ENCODE measurements around the gene FSTL4. TPM values are rescaled to one million over a fixed set of nuclear protein-coding genes. Genes with fewer than 3 reads are reported as not detected.

FSTL4 gene
- polyA plus RNA-seq, 3 donors: not detected

DNA sequence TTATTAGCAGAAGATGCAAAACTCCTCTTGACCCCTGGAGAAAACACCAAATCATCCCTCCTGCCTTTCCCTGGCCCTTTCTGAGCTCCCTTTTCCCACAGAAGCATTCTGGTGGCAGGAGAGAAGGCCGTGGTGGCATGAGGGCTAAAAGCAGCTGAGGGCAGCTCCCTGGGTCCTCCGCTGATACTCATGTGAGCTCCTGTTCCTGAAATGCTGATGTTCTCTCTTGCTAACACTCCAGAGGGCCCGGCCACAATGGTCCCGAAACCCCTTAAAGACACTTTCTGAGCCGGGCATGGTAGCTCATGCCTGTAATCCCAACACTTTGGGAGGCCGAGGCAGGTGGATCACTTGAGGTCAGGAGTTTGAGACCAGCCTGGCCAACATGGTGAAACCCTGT is 377.4 kb downstream of the FSTL4 start:
- no peaks in the 10 kb centered on the region for H3K79me2 ChIP-seq (ENCODE audit: insufficient read depth, low read length)
- Mint-ChIP-seq H3K36me3 (no peaks in the 10 kb centered on the region), H3K4me1 (peaks cover 15% of the 10 kb centered on the region), H3K4me3 (no peak overlapping the region), H3K9me3 (peaks cover 0 to 8% (median 4%) of the 10 kb centered on the region in 7 donors), H3K27ac (no peak overlapping the region), H3K27me3 (ENCODE audit: low read depth in 3 of 3) (peaks cover 4 to 5% (median 4%) of the 10 kb centered on the region in 3 donors)
- H3K9me3 ChIP-seq (replicated peaks in 1 of 2; ENCODE audit: control insufficient read depth in 1 of 2, insufficient read depth in 1 of 2, low read length in 2 of 2): no peaks in the 10 kb centered on the region
- TF ChIP-seq, protein P1, sequence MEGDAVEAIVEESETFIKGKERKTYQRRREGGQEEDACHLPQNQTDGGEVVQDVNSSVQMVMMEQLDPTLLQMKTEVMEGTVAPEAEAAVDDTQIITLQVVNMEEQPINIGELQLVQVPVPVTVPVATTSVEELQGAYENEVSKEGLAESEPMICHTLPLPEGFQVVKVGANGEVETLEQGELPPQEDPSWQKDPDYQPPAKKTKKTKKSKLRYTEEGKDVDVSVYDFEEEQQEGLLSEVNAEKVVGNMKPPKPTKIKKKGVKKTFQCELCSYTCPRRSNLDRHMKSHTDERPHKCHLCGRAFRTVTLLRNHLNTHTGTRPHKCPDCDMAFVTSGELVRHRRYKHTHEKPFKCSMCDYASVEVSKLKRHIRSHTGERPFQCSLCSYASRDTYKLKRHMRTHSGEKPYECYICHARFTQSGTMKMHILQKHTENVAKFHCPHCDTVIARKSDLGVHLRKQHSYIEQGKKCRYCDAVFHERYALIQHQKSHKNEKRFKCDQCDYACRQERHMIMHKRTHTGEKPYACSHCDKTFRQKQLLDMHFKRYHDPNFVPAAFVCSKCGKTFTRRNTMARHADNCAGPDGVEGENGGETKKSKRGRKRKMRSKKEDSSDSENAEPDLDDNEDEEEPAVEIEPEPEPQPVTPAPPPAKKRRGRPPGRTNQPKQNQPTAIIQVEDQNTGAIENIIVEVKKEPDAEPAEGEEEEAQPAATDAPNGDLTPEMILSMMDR (IDR thresholded peaks at IDR 0.05): no peak
- H2AFZ ChIP-seq (ENCODE audit: insufficient read depth, low read depth, low read length, poor library complexity, severe bottlenecking): no peak overlapping the region
- 94% methylated on average over 4 of the region's 6 CpGs for WGBS (ENCODE audit: insufficient coverage)
- no peaks in the 10 kb centered on the region for H3K27me3 ChIP-seq (ENCODE audit: control insufficient read depth in 2 of 2, insufficient read depth in 2 of 2, low read length in 2 of 2)
- H4K20me1 ChIP-seq (ENCODE audit: insufficient read depth, low read length): no peaks in the 10 kb centered on the region
- H3K9ac ChIP-seq (ENCODE audit: insufficient read depth, low read length, poor library complexity, severe bottlenecking): no peak overlapping the region
- no peak overlapping the region for H3K27ac ChIP-seq (ENCODE audit: low read depth in 1 of 2, low read length in 2 of 2)
- H3K4me2 ChIP-seq (replicated peaks; ENCODE audit: extremely low read depth, low read length, poor library complexity, severe bottlenecking): no peak overlapping the region
- no peak for DNase-seq
- H3K36me3 ChIP-seq (replicated peaks in 1 of 2; ENCODE audit: control insufficient read depth in 1 of 2, insufficient read depth in 2 of 2, low read length in 2 of 2): no peaks in the 10 kb centered on the region
- intact Hi-C loops (cut with micrococcal nuclease): no loop called here
- peaks cover 0 to 2% of the 10 kb centered on the region in 2 donors for H3K4me1 ChIP-seq (ENCODE audit: control insufficient read depth in 1 of 2, insufficient read depth in 2 of 2, low read length in 2 of 2)
- no peak overlapping the region for H3K4me3 ChIP-seq (replicated peaks in 1 of 3; ENCODE audit: low read depth in 2 of 3, low read length in 3 of 3)

DNA sequence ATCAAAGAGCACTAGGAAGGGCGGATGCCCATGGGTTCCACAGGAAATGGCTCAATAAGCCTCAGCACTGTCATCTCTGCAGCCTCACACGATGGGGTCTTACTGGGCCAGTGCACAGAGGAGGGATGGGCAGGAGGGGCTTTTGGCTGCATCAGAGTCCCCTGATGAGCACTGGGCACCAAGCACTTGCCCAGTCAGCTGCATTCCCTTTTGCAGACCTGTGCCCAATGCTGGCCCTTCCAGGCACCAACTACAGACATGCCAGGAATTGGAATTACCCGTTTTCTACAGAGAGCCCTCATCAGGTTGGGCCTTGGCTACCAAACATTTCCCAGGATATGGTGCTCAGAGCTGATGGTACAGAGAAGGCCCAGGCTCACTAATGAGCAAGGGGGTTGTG is 378.1 kb downstream of the FSTL4 start:
- intact Hi-C loops (cut with micrococcal nuclease): no loop called here
- H4K20me1 ChIP-seq (ENCODE audit: insufficient read depth, low read length): no peaks in the 10 kb centered on the region

More for the DNA sequence above, 378.1 kb downstream of the FSTL4 start:
- H3K9ac ChIP-seq (ENCODE audit: insufficient read depth, low read length, poor library complexity, severe bottlenecking): no peak overlapping the region
- no peak overlapping the region for H3K27ac ChIP-seq (ENCODE audit: low read depth in 1 of 2, low read length in 2 of 2)
- no peak overlapping the region for H3K4me3 ChIP-seq (replicated peaks in 1 of 3; ENCODE audit: low read depth in 2 of 3, low read length in 3 of 3)
- Mint-ChIP-seq H3K4me3 (no peak overlapping the region), H3K9me3 (peaks cover 0 to 2% (median 0%) of the 10 kb centered on the region in 7 donors), H3K4me1 (peaks cover 15% of the 10 kb centered on the region), H3K27ac (no peak overlapping the region), H3K27me3 (ENCODE audit: low read depth in 3 of 3) (peaks cover 4 to 5% (median 4%) of the 10 kb centered on the region in 3 donors), H3K36me3 (no peaks in the 10 kb centered on the region)
- H3K27me3 ChIP-seq (ENCODE audit: control insufficient read depth in 2 of 2, insufficient read depth in 2 of 2, low read length in 2 of 2): no peaks in the 10 kb centered on the region
- no peak for DNase-seq
- TF ChIP-seq, protein P1 (IDR thresholded peaks at IDR 0.05): no peak
- no peaks in the 10 kb centered on the region for H3K79me2 ChIP-seq (ENCODE audit: insufficient read depth, low read length)
- no peak overlapping the region for H3K4me2 ChIP-seq (replicated peaks; ENCODE audit: extremely low read depth, low read length, poor library complexity, severe bottlenecking)
- 47% methylated on average over 3 of the region's 3 CpGs for WGBS (ENCODE audit: insufficient coverage)
- H3K36me3 ChIP-seq (replicated peaks in 1 of 2; ENCODE audit: control insufficient read depth in 1 of 2, insufficient read depth in 2 of 2, low read length in 2 of 2): no peaks in the 10 kb centered on the region
- H3K4me1 ChIP-seq (ENCODE audit: control insufficient read depth in 1 of 2, insufficient read depth in 2 of 2, low read length in 2 of 2): peaks cover 0 to 2% of the 10 kb centered on the region in 2 donors
- no peaks in the 10 kb centered on the region for H3K9me3 ChIP-seq (replicated peaks in 1 of 2; ENCODE audit: control insufficient read depth in 1 of 2, insufficient read depth in 1 of 2, low read length in 2 of 2)
- no peak overlapping the region for H2AFZ ChIP-seq (ENCODE audit: insufficient read depth, low read depth, low read length, poor library complexity, severe bottlenecking)

Data from CD14-positive monocyte (primary cell).